PC-3 (cell line): ENCODE data around the gene NUDT3.
A peak's percentile ranks its signal among the peaks of the same experiment; 100 is the strongest.

ENCODE experiments used
- CTCF ChIP-seq: fragments of 300-600 bp; sonication (generic); conservative IDR thresholded peaks from 2 replicates; pipeline ENCODE4 v1.5.1; 2017; ENCODE audit warnings: antibody characterized with exemption, low read depth, mild to moderate bottlenecking, low read length
- EZH2phosphoT487 ChIP-seq: fragments of 300-600 bp; sonication (generic); IDR thresholded peaks from 2 replicates; pipeline ENCODE4 v1.6.1; 2018; ENCODE audit warnings: mild to moderate bottlenecking, antibody characterized with exemption, low read length, borderline replicate concordance

- TF ChIP-seq CTCF (peak; percentile 77), EZH2phosphoT487 (no peak)
Observed at GRCh38 chr6:34248727-34249468, 143.6 kb downstream of the NUDT3 start, which contains the start of gene SMIM29.
